HG03521 (cell line): ENCODE measurements around the gene SHC2.
A peak's percentile ranks its signal among the peaks of the same experiment; 100 is the strongest.

ENCODE experiments used
- ATAC-seq: cut with Tn5 transposase; IDR thresholded peaks from one replicate; pipeline ENCODE4 v1.9.1; 2021; ENCODE audit warnings: mild to moderate bottlenecking, moderate library complexity; ENCODE audit not compliant: unreplicated experiment

The SHC2 gene, protein sequence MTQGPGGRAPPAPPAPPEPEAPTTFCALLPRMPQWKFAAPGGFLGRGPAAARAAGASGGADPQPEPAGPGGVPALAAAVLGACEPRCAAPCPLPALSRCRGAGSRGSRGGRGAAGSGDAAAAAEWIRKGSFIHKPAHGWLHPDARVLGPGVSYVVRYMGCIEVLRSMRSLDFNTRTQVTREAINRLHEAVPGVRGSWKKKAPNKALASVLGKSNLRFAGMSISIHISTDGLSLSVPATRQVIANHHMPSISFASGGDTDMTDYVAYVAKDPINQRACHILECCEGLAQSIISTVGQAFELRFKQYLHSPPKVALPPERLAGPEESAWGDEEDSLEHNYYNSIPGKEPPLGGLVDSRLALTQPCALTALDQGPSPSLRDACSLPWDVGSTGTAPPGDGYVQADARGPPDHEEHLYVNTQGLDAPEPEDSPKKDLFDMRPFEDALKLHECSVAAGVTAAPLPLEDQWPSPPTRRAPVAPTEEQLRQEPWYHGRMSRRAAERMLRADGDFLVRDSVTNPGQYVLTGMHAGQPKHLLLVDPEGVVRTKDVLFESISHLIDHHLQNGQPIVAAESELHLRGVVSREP

DNA sequence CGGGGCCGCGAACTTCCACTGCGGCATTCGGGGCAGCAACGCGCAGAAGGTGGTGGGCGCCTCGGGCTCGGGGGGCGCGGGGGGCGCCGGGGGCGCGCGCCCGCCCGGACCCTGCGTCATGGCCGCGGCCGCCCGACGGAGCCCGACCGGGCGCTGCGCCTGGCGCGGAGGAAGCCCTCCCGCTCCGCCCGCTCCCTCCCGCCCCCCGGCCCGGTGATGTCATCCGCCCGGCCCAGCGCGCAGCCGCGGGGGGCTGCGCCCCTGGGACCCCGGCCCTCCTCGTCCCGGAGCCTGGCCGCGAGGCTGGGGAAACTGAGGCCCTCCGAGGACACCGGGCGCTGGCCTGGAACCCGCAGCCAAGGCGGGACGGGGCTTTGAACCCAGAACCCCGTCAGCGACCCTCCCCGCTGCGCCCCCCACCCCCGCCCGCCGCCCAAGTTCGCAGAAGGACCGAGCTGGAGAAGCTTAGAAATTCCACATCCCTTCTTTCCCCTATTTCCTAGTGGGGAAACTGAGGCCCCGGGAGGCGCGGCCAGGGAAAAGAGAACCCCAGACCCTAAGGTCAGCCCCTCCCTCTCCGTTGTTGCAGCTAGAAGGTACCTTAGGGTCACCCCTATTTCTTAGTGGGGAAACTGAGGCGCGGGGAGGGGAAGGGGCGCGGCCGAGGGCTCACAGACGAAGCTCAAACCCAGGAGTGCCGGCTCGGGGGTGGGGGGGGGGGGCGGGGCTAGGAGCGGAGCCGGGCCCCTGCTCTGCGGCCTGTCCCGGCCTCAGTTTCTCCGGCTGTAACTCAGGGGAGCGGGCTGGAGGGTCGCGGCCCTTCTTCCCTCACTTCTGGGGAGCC is at the start of gene SHC2:
SHC2 (minus strand) TSS at position 157 of the 844 bp plus-strand sequence; CDS start at position 120, 37 bp downstream.
- ATAC-seq, result no peak

- no peak for ATAC-seq
Measured at GRCh38 chr19:508204-509150, 47.6 kb upstream of the SHC2 start.

DNA sequence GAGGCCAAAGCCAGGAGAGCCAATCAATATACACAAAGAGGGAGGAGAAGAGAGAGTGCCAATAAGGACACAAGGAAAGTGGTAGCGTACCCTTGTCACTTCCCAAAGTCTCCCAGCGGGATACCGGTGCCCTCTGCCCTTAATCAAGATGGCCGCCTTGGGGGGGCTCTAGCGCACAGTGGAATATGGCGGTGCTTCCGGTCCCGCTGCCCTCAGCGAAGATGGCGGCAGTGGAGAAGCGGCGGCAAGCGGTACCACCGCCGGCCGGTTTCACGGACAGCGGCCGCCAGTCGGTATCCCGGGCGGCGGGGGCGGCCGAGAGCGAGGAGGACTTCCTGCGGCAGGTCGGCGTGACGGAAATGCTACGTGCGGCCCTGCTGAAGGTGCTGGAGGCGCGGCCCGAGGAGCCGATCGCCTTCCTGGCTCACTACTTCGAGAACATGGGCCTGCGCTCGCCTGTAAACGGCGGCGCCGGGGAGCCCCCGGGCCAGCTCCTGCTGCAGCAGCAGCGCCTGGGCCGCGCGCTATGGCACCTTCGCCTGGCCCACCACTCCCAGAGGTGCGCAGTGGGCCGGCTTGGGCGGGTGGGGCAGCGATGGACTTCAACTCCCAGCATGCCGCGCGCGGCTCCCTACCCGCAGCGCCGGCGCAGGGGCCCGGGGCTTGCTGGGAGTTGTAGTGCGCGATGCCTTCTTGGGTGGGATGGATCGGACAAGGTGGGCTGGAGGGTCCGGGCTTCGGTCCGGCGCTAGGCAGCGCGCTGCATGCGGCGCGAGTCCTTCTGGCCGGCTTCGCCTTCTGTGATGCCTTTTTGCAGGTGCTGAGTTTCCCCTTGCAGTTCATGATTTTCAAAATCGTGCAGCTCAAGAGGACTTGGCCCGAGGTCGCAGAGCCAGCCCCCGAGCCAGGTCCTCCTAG is 46.7 kb upstream of the SHC2 start, which contains the start of gene TPGS1:
TPGS1 (plus strand) TSS at position 212 of the 918 bp plus-strand sequence; CDS start at position 222, 10 bp downstream.
- ATAC-seq, result peak; percentile 50

DNA sequence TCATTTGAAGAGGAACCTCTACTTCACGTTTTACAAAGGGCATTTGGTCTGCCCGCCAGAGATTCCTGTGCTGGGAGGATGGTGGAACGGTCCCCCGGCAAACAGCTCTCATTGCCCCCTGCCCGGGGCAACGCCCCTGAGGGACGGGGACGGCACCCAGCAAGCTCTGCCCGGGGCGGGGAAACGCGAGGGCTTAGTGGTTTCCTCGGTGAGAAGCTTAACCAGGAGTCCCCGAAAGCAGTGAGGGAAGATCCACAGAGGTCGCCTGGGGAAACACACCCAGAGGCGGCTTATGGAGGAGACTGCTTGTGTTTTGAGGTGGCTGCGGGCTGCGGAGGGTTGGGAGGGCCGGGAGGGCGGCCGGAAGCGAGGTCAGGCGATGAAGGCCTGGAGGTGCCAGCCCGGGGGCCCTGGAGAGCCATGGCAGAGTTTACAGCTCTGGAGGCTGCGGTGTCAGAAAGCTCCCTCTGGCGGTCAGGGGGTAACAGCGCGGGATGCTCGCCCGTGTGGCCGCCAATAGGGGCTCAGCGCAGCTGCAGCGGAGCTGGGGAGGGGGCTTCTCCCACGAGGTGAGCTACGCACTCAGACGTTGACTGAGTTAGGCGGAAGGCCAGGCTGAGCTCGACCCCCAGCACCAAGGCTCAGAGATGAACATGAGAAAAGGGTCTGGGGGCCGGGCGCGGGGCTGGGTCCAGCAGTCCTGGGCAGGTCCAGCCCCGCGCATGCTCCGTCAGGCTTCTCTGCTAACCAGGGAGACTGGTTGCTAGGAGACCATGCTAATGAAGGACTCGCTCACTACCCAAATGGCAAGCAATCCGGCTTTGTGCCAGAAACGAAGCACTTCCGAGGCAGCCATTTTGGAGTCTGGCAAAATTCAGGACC is 45.8 kb upstream of the SHC2 start:
- ATAC-seq, result peak; percentile 62

GRCh38 chr19:504616-505015 is 43.8 kb upstream of the SHC2 start:
- no peak for ATAC-seq

- ATAC-seq, result no peak
Measured at GRCh38 chr19:501646-502045, 40.8 kb upstream of the SHC2 start.

GRCh38 chr19:498977-499623 is 38.3 kb upstream of the SHC2 start:
- no peak for ATAC-seq

DNA sequence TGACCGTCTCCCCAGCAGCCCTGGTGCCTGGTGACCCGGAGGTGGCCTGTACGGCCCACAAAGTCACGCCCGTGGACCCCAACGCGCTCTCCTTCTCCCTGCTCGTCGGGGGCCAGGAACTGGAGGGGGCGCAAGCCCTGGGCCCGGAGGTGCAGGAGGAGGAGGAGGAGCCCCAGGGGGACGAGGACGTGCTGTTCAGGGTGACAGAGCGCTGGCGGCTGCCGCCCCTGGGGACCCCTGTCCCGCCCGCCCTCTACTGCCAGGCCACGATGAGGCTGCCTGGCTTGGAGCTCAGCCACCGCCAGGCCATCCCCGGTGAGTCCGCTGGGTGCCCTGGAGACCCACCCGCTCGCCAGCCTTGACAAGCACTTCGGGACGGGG is 37.7 kb upstream of the SHC2 start:
- ATAC-seq, result no peak

DNA sequence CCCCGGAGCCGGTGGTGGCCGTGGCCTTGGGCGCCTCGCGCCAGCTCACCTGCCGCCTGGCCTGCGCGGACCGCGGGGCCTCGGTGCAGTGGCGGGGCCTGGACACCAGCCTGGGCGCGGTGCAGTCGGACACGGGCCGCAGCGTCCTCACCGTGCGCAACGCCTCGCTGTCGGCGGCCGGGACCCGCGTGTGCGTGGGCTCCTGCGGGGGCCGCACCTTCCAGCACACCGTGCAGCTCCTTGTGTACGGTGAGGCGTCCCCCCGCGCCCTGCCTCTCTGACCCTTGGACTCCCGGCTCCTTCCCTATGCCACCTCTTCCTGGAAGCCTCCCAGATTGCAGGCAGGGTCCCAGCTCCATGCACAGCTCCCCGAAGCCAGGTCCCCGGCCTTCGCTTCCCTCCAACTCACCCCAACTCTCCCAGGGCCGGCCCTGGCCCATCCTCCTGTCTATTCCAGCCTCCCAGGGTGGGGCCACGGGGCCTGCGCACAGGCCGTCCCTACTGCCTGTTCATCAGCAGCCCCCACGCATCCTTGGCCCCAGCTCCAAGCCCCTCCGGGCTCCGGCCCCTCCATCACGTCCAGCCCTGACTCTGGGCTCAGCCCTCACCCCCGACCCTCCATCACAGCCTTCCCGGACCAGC is 37.2 kb upstream of the SHC2 start:
- ATAC-seq, result no peak

- ATAC-seq, result no peak
Measured at GRCh38 chr19:497491-497868, 36.6 kb upstream of the SHC2 start.

DNA sequence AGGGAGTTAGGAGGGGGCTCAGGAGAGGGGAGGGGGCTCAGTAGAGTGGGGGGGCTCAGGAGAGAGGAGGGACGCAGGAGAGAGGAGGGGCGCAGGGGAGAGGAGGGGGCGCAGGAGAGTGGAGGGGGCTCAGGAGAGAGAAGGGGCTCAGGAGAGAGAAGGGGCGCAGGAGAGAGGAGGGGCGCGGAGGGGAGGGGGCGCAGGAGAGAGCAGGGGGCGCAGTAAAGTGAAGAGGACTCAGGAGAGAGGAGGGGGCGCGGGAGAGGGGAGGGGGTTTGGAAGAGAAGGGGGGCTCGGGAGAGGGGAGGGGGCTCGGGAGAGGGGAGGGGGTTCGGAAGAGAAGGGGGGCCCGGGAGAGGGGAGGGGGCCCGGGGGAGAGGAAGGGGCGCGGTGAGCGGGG is 36.2 kb upstream of the SHC2 start:
- ATAC-seq, result no peak

GRCh38 chr19:496112-496665 is 35.4 kb upstream of the SHC2 start, which contains the start of gene MADCAM1:
Gene MADCAM1, plus strand, starts transcription at chr19:496486. Its CDS starts 14 bp downstream, at chr19:496500.
- no peak for ATAC-seq

DNA sequence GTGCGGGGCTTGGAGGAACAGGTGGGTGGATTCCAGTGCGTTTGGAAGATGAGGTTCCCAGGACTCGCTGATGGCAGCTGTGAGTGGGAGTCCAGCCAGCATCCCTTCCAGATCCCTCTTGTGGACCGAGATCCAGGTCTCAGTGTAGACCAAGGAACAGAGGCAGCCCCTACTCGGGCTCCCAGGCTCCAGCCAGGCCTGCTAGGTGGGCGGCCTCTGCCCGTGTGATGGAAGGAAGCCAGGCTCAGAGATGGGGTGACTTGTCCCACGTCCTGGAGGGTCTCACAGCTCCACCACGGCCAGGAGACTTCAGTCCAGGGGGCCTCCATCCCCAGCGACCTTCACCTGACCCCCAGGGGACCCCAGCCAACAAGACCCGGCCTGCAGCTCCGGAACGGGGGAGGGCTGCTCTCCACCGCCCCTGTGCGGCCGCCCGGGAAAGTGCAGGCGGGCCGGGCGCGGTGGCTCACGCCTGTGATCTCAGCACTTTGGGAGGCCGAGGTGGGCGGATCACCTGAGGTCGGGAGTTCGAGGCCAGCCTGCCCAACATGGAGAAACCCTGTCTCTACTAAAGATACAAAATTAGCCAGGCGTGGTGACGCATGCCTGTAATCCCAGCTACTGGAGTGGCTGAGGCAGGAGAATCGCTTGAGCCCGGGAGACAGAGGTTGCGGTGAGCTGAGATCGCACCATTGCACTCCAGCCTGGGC is 34.7 kb upstream of the SHC2 start:
- ATAC-seq, result no peak

GRCh38 chr19:495081-495401 is 34.2 kb upstream of the SHC2 start:
- ATAC-seq, result no peak

- ATAC-seq, result no peak
Measured at GRCh38 chr19:494171-495080, 33.6 kb upstream of the SHC2 start.
